ENCODE measurements around the gene VPS54.

Gene VPS54

DNA sequence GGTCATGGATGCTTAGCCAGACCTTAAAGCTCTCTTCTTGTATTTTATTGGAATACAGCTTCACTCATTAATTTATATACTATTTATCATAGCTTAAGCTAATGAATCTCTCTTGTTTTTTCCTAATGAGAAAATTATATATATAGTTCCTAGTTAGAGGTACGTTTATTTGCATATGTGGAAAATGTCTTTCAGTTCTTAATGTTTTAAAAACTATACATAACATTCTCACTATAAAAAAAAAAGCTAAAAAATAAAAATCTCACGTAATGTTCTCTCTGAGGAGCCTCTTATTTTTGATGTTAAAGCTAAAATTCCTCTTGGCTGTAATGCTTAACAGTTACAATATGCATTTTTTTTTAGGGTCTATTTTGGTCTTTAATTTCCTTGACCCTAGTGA, 160.9 kb downstream of the VPS54 start:
- DNase-seq (ENCODE audit: extremely low read depth, insufficient read length), result no peak
- peaks cover 5% of the 10 kb centered on the region for H3K36me3 ChIP-seq (ENCODE audit: control insufficient read depth, insufficient read depth, low read length)
- H3K4me3 ChIP-seq (replicated peaks; ENCODE audit: low read depth, low read length), result no peak overlapping the region
- no peak for TF ChIP-seq CTCF (IDR thresholded peaks at IDR 0.05; ENCODE audit: insufficient read depth, low read length, poor library complexity, severe bottlenecking)
- H3K27me3 ChIP-seq (replicated peaks; ENCODE audit: control insufficient read depth, insufficient read depth, low read length), result no peaks in the 10 kb centered on the region

DNA sequence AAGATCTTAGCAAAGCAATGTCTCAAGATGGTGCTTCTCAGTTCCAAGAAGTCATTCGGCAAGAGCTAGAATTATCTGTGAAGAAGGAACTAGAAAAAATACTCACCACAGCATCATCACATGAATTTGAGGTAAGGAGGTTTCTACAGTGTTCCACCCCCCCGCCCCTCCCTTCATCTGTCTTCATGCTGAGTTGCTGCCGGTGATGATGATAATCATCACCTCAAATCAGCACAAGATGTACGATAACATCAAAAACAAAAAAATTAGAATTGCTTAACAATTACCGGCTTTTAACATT, 163.0 kb downstream of the VPS54 start:
- Histone ChIP-seq H3K4me3 (replicated peaks; ENCODE audit: low read depth, low read length) (no peak overlapping the region), H3K36me3 (ENCODE audit: control insufficient read depth, insufficient read depth, low read length) (peaks cover 5% of the 10 kb centered on the region), H3K27me3 (replicated peaks; ENCODE audit: control insufficient read depth, insufficient read depth, low read length) (no peaks in the 10 kb centered on the region)
- no peak for TF ChIP-seq CTCF (IDR thresholded peaks at IDR 0.05; ENCODE audit: insufficient read depth, low read length, poor library complexity, severe bottlenecking)
- no peak for DNase-seq (ENCODE audit: extremely low read depth, insufficient read length)

DNA sequence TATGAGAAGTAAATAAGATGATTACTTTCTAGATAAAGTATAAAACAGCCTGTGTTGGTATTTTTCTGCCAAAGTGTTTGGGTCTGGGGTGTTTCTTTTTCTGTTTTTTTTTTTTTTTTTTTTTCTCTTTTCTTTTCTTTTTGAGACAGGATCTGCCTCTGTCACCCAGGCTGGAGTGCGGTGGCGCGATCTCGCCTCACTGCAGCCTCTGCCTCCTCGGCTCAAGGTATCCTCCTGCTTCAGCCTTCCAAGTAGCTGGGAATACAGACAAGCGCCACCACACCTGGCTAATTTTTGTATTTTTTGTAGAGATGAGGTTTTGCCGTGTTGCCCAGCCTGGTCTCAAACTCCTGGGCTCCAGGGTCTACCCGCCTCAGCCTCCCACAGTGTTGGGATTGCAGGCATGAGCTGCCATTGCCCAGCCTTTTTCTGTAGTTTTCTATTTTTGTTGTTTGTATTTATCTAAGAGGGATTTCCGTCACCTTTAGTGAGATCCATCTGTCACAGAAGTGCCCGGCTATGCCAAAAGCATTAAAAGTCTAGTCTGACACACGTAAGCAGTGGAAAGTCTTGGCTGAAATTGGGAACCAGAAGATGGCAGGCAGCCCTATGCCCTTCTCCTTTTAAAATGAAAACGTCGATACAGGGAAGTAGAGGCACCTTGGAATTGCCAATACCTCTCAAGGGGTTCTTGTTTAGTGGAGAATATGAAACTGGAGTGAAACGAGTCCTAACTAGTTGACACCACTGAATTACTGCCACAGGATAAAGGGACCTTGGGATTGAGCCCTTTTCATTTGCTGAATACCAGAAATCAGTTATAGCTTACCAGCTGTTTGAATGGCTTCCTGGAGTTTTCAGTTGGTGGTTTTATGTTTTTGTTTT, 163.6 kb downstream of the VPS54 start:
- H3K4me3 ChIP-seq (replicated peaks; ENCODE audit: low read depth, low read length), result no peak overlapping the region
- H3K36me3 ChIP-seq (ENCODE audit: control insufficient read depth, insufficient read depth, low read length), result peaks cover 5% of the 10 kb centered on the region
- H3K27me3 ChIP-seq (replicated peaks; ENCODE audit: control insufficient read depth, insufficient read depth, low read length), result no peaks in the 10 kb centered on the region
- no peak for TF ChIP-seq CTCF (IDR thresholded peaks at IDR 0.05; ENCODE audit: insufficient read depth, low read length, poor library complexity, severe bottlenecking)
- DNase-seq (ENCODE audit: extremely low read depth, insufficient read length), result no peak

DNA sequence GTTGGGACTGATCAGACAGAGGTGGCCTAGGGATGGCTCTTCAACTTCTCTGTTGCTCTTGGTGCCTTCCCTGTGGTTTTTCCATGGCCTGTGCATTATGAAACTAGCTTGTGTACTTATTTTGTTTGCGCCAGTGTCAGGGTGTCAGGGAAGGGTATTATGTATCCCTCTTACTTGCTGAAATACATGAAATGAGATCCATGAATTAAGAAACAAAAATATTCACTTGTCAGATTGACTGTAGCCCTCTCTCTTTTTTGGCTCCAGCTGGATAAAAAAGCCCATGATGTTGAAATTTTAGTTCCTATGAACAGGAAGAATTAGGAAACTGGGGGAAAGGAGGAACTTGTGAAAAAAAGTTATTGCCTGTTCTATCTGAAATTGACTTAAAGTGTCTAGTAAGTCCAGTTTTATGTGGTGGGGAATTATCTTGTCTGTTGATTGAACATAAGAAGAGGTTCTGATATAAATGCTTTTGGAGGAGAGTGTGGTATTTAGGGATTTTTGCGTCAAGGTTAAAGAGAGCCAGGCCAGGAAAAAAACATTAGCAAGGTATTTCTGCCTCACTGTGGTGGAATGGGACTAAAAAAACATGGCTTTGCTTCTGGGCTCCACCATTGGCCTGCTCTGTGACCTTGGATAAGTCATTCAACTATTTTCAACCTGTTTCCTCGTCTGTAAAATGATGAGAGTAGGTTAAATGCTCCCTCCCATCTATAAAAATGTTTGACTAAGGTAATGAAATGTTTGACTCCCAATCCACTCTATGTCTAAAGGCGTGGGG, 165.5 kb downstream of the VPS54 start:
- no peak for DNase-seq (ENCODE audit: extremely low read depth, insufficient read length)
- Histone ChIP-seq H3K27me3 (replicated peaks; ENCODE audit: control insufficient read depth, insufficient read depth, low read length) (no peaks in the 10 kb centered on the region), H3K36me3 (ENCODE audit: control insufficient read depth, insufficient read depth, low read length) (peaks cover 5% of the 10 kb centered on the region), H3K4me3 (replicated peaks; ENCODE audit: low read depth, low read length) (no peak overlapping the region)
- TF ChIP-seq CTCF (IDR thresholded peaks at IDR 0.05; ENCODE audit: insufficient read depth, low read length, poor library complexity, severe bottlenecking), result no peak

DNA sequence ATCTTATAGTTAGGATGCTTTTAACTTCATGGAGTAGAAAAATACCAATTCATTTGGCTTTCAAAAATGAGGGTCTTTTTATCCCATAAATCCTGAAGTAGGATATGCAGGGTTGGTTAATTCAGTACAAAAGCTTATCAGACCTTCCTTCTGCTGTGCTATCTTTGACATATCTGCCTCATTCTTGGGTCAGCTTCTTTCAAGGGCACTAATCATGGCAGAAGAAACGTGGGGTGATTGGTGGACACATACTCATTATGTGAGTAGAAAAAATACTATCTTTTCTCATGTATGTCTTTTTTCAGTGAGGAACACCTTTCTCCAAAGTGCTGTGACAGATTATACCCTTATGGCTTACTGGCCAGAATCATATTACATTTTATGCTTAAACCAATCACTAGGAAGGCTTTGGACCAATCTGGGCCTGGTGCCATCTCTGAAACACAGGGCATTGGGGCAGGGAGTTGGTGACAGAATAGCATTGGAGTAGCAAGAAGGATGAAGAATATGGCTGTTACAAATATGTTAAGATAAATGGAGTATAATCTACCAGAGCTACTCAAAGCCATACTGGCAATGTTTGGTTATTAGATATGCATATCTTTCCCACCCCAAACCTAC, 167.4 kb downstream of the VPS54 start:
- Histone ChIP-seq H3K36me3 (ENCODE audit: control insufficient read depth, insufficient read depth, low read length) (no peaks in the 10 kb centered on the region; the same call in 1 of the 2 replicates), H3K27me3 (replicated peaks; ENCODE audit: control insufficient read depth, insufficient read depth, low read length) (no peaks in the 10 kb centered on the region), H3K4me3 (replicated peaks; ENCODE audit: low read depth, low read length) (no peak overlapping the region)
- DNase-seq (ENCODE audit: extremely low read depth, insufficient read length), result no peak
- TF ChIP-seq CTCF (IDR thresholded peaks at IDR 0.05; ENCODE audit: insufficient read depth, low read length, poor library complexity, severe bottlenecking), result no peak
